ENCODE measurements around the gene SLC38A8.

The SLC38A8 gene

DNA sequence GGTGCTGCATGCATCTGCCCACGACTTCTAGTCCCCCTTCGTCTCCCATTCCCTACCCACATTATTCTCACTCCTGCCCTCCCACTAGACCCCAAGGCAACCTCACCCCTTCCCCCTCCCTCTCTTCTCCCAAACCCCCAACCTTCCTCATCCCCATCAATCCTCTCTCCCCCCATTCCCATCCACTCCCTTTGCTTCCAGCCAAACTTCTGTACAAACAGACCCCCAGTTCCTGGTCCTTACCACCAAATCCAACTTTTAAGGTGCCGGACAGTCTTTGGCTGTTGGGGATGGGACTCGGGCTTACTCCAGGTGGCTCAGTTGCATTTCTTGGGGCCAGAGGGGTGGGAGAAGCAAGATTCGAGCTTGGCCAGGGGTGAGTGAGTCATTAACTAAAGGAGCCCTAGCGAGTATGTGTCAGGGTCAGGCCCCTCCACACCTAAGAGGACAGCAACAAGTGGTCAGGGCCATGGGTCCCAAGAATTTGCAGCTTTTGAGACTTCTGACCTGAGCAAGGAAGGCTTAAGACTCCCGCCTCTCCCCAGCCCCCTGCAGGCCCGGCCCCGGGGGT is at the start of gene SLC38A8:
Gene SLC38A8 (minus strand): TSS at position 488 of the 571 bp plus-strand sequence. CDS start 638 bp downstream, outside the sequence.
- no peak for DNase-seq (ENCODE audit: low spot score)

DNA sequence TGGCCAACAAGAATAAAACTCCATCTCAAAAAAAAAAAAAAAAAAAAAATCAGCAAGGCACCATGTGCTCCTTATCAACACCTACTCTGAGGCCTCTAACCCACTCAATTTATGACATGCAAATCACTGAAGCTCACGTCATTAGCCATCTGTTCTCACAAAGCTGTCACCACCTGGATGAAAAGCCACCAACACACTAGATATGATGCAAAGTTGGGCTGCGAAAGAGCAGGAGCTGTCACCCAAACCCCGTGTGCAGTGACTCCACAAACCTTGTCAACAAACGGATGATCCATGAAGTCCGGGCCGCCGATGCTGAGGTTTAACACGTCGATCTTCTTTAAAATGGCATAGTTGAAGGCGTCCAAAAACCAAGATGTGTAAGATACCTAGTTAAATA is 48.9 kb upstream of the SLC38A8 start:
- DNase-seq (ENCODE audit: low spot score): no peak

DNA sequence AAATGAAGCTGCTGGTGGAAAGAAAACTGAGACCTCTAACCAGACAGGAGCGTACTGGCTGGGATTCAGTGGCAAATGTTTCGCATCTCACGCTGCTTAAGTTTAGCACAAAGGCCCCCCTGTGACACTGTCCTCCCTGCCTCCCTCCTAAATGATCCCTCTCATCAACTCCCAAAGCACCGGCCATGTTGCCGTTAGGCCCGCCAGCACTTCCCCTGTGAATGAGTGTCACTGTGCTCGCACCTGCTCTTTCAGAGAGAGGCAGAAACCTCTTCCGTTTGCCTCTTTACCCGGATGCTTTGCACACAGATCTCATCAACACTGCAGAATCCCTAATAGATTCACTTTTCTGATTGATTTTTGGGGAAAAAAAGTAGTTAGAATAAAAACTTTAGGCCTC is 47.6 kb upstream of the SLC38A8 start:
- no peak for DNase-seq (ENCODE audit: low spot score)

DNA sequence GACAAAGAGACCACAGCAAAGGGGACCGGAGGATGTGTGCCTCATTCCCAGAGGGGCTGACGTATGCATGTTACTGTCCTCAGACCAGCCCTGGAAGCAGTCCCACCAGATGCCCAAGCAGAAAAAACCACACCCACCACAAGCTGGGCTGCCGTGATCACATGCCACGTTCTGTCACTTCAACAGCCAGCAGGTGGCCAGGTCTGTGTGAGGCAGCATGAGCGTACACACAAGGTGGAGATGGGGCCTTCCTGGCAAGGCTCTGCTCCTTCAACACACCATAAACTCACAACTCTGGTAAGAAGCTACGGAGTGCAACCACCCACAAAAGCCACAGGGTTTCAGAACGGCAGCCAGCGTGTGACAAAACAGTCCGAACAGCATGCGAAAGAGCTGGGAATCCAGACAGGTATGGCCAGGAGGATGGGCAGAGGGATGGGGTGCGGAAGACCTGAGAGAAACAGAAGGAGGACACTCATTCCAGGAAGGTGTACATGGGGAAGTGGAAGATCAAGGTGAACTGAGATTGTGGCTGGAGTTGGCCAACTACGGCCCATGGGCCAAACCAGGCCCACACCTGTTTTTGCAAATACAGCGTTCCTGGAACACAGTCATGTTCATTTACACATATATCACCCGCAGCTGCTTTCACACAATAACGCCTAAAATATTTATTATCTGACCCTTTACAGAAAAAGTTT is 46.2 kb upstream of the SLC38A8 start:
- DNase-seq (ENCODE audit: low spot score): no peak

DNA sequence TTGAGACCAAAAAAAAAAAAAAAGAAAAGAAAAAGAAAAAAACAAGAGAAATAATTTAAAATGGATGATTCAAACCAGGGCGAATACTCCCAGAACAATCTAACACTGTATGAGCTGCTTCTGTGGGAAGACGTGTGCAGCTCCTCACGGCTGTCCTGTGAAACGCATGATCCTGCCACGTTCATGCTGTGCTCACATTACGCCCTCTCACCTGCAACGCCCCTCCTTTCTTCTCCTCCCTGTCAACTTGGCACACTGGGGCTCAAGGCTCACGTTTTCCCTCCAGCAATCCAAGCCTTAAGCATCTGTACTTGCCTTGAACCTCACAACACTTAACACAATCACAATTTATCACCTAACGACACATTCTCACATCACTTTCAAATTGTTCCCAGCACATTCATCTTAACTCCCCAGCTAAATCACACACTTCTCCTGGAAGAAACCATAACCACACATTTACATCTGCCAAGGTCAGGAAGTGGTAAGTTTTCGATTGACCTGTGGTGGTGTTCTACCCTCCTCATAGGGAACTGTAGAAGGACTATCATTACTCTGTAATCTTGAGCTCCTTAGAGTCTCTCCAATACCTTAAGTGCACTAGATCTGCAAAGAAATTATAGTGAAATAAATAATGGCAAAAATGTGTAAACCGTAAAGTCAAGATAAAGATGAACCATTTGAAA is 45.0 kb upstream of the SLC38A8 start:
- DNase-seq (ENCODE audit: low spot score): no peak

DNA sequence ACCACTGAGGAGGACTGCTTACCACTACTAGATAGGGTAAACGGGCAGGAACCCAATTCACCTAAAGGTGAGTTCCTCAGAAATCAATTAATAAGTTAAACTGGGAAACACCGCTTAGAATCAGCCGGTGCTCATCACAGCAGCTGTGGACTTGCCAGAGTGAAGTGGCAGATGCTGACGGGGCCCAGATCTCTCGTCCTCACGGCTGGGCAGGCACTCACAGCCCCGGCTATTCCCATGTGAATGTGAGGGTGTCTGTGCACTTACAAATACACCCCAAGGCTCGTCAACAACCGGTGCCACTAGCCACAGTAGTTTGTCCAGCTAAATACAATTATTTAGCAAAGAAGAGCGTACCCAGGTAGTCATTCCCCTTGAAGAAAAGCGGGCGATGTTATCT is 44.4 kb upstream of the SLC38A8 start:
- DNase-seq (ENCODE audit: low spot score): no peak

DNA sequence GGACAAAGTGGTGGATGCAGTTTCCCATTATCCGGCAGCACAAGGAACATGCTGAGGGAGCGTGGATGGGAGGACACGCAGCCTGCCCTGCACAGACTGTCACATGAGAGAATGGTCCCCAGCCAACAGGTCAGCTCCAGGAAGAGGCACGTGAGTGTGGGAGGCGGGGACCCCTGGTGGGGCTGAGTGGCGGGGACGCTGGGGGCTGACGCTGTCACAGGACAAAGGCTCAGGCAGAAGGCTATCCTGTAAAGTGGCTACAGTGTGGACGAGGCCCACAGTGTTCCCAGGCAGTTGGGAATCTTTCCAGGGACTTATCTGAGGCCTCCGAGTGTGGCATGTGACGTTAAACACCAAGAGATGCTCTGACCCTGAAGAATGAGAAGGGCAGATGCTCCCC is 43.7 kb upstream of the SLC38A8 start:
- no peak for DNase-seq (ENCODE audit: low spot score)

DNA sequence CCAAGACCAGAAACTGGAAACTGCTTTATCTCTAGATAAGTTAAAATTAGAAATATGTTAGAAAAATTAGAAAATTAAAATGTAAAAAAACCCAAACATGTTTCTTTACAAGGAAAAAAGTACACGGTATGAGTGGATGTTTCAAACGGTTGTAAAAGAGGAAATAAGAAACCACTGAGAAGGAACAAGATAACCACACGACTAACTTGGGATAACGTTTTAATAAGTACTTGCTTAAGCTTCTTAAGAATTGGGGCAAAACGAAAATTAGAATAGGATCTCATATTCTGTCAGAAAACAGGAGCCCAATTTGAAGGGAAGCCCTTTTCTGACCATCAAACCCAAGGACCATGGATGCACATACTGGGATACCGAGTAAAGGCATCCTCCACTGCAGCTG is 43.2 kb upstream of the SLC38A8 start:
- no peak for DNase-seq (ENCODE audit: low spot score)

DNA sequence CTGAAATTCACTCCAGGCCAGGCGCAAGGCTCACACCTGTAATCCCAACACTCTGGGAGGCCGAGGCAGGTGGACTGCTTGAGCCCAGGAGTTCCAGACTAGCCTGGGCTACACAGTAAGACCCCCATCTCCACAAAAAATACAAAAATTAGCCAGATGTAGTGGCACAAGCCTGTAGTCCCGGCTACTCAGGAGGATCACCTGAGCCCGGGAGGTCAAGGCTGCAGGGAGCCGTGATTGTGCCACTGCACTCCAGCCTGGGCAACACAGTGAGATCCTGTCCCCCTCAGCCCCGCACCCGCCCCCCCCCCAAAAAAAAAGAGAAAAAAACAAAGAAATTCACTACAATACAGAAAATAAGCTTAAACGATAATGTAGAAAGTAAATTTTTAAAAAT is 42.7 kb upstream of the SLC38A8 start:
- no peak for DNase-seq (ENCODE audit: low spot score)

DNA sequence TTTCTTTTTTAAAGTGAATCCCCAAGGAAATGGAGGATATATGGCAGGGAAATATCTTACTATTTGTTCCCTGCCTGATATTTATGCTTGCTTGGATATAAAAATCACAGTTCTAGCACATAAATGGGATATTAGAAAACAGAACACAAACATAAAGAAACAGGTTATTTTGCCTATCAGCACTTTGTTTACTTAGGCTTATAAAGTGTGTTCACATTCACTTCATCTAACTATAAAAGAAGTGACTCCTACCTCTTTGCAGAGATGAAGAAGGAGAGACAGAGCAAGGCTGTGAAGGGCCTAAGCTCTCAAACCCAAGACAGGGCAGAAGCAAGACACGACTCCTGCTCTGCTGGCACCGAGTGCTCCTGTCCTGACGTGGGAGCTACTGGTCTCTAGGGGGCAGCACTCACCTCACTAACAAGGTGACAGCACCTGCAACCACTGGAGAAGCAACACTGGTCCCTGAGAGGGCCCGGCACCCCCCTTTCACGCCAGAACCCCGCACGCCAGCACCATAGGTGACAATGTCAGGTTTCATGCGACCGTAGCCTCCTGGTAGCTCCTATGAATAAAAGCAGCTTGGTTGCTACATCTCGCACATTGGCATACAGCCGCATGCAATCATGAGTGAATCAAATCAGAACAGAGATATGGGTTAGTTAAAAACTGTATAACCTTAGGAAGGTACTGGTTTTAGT is 42.1 kb upstream of the SLC38A8 start:
- DNase-seq (ENCODE audit: low spot score): peak; percentile 75

DNA sequence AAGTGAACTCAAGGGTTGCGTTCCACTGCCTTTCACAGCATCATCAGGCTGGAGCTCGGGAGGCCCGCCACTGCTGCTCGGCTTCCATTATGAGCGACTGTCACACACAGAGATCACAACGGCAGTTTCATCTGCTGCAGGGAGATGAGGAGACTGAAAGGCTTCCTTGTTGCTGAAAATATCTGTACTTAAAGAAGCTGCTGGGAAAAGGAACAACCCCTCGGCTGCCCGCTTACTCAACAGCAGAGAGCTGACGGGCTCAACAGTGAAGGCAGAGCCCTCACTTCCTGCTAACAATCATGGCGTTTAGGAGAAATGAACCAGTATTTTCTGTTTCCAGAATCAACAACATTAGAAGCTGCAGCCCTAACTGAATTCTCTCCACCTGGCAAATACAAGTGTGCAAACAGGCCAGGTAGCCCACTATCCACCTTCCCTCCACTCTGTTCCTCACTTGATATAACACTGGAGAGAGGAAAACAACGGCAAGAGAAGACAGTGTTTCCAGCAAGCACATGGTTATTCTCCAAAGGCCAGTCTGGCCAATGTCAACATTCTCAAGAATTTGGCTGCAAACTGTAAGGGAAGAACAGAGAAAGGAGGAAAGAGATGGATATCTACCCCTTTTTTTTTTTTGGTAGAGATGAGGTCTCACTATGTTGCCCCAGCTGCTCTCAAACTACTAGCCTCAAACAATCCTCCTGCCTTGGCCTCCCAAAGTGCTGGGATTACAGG is 40.4 kb upstream of the SLC38A8 start:
- DNase-seq (ENCODE audit: low spot score): no peak

DNA sequence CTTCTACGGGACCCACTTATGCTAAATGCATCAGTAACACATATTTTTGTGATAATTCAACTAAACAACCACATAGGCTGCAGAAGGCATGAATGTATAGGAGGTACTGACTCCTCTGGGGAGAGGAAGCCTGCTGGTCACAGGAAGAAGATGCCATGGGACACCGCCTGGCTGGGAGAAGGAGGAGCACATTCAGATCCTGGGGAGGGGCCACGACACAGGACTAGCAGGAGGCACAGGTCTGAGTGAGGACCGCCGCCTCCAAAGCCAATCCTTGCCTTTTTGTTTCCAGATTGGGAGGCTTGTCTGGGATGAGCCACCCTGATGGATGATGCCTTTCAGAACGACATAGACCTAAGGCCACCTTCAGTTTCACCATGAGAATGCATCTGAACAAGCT is 39.5 kb upstream of the SLC38A8 start:
- DNase-seq (ENCODE audit: low spot score): no peak

DNA sequence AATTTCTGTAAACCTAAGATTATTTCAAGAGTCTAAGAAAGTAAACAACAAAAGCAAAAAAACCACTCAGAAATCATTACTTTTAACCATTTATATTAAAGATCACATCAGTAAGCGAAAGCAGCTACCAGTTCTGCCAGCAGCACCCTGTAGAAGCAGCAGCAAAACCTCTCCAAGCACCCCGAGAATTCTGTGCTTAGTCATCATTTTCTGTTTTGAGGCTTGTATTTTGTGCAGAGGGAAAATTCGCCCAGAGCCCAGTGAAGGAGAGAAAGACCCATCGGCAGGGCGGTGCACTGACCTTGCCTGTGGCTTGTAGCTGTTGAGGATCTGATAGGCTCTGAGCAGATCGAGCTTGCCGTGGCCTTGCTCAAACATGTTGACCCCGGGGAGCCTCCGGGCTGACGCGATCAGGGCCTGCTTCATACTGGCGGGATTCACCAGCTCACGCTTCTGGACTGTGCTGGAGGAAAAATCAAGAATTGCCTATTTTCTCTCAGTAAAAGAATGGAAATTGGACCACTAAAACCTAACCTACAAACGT is 38.9 kb upstream of the SLC38A8 start:
- no peak for DNase-seq (ENCODE audit: low spot score)

DNA sequence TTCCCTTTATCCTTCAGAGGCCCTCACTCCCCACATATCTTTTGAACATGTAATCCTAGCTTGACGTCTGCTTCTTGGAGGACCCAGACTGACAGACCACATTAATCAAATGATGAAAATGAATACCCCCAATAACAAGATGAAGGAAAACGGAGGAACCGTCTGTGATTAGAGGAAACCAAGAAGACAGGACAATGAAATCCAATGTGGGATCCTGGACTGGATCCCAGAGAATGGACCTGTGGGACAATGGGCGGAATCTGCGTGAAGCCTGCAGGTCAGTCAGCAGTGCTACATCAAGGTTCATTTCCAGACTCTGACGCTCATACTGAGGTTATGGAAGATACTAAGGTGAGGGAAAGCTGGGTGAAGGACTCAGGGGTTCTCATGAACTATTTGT is 38.2 kb upstream of the SLC38A8 start:
- no peak for DNase-seq (ENCODE audit: low spot score)

DNA sequence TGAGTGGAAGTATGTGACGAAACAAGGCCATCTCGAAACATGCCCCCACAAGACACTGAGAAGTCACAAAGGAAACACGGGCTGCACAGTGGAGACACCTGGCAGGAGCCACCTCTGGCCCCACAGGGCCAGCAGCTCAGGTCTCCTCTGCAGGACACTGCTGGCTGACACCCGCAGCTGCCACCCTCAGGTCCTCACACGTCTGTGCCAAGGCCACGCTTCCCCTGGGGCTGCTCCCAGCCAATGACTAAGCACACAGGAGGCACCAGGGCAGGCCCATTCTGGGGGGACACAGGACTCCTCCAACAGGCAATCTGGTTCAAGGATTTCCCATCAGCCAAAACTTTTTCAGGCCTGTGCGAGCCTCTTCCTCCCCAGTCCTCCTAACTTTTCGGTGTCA is 37.8 kb upstream of the SLC38A8 start:
- no peak for DNase-seq (ENCODE audit: low spot score)

DNA sequence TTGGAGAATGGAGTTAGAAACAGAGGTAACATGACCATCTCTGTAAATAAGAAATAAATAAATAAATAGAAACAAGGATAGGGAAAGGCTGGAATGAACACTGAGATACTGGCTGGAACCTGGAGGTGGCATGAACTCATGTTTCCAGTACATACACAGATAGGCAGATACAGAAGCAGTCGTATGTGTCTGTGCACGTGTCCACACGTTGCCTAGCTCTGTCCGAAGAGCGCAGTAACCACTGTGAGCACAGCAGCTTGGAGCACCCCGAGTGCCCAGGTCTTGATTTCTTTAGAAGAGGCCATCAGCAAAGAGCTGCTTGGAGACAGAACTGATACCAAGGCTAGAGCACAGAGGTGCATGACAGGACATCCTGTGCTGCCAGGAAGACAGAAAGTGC is 37.1 kb upstream of the SLC38A8 start:
- no peak for DNase-seq (ENCODE audit: low spot score)

DNA sequence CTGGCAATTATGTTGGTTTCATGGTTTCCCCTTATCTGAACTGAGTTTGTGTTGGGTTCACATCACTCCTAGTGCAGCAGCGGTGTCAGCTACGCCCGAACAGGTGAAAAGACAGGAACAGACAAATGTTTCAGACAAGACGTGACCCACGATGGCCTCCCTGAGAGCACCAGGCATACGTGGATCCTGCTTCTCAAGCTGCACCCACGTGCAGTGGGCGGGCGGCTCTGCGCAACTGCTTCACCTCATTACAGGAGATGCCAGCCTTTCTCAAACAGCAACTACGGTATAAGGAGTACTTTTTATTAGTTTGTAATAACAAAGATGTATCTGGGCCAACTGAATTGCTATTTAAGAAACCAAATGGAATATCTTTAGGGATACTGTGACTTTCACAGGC is 32.8 kb upstream of the SLC38A8 start:
- no peak for DNase-seq (ENCODE audit: low spot score)

DNA sequence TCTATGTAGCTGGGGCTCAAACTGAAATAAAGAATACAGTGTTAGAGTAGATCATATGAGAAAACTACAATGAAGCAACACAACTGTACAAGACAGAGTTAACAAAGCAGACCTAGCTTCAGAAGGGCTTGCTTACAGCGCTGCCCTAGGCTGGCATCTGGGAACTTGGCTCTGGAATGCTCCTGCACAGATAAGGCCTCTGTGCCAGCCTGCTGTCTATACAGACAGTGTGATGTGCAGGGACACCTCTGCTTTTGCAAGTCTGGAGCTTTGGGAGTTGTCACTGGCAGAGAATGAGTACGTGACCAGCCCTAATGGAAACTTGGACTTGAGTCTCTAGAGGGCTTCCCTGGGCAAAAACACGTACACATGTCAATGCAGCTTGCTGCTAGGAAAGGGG is 32.1 kb upstream of the SLC38A8 start:
- no peak for DNase-seq (ENCODE audit: low spot score)

DNA sequence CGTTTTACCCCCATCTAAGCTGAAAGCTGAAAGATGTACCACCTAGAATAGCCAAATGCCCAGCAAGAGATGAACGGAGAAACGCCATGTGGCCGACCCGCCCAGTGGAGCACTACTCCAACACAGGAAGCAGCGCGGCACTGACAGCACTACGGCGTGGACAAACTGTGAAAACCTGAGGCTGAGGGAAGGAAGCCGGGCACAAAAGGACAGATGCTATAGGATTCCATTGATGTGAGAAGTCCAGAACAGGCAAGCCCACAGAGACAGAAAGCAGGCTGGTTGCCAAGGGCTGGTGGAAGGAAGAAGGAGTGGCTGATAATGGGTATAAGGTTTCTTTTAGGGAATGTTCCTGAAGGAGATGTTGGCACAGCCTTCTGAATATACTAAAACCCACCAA is 29.4 kb upstream of the SLC38A8 start:
- no peak for DNase-seq (ENCODE audit: low spot score)

DNA sequence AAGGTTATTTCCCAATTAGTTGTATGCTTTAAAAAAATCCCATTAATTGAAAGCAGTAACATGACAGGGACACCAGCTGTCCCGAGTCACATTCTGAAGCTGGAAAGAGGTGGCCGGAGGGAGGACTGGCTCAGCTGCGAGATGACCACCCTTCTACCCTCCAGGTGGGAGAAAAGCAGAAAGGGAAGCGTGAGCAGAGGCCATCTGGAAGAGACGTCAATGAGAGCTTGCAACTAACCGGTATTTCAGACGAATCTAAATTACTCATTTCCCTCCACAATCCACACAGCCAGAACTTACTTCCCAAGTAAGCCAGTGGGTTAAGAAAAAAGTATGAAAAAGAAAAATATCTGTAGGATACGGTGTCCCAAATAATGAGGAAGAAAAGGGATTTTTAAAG is 28.5 kb upstream of the SLC38A8 start:
- DNase-seq (ENCODE audit: low spot score): no peak

DNA sequence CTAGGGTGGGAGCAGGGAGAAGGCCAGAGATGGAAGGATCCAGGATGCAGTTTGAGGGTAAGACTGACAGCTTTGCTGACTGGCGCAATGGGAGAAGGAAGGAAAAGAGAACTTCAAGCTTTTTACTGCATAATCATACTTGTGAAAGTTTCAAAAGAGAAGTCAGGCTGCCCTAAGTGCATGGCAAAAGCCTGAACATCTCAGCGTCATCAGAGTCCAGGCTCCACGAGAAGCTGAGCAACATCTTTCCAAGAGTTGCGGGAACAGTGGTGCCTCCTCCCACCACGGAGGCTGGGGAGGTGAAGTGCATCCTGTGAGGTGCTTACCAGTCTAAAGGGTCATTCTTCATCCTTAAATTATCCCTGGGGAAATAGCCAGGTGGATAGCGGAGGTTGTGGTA is 26.9 kb upstream of the SLC38A8 start:
- no peak for DNase-seq (ENCODE audit: low spot score)

Data from GM03348 (cell line).